IMR-90 (cell line): Measurements from ENCODE around the gene HNRNPAB. TPM values are rescaled to one million over a fixed set of nuclear protein-coding genes. Genes with fewer than 3 reads are reported as not detected.
A peak's percentile ranks its signal among the peaks of the same experiment; 100 is the strongest.

Source experiments
- ATAC-seq: fragments of 200-7000 bp; cut with Tn5 transposase; 2 replicates; pipeline ENCODE4 v1.9.1; 2020; ENCODE audit warnings: low read depth, mild to moderate bottlenecking, moderate library complexity
- BruUV-seq: library from RNA; stranded (reverse); fragments of 400-500 nt; replicated peaks from 2 replicates; lab custom pipeline; 2021; lab: Mats Ljungman, UMichigan
- CTCF ChIA-PET: fragments of 300-600 bp; formaldehyde crosslinking; extraction: SDS; loops from one replicate; lab custom pipeline; 2021; ENCODE audit warnings: antibody characterized with exemption; lab: Yijun Ruan, JAX
- POLR2A ChIA-PET: fragments of 300-600 bp; sonication (Branson Sonifier 250); formaldehyde crosslinking; loops from one replicate; lab custom pipeline; 2022; ENCODE audit warnings: antibody characterized with exemption; ENCODE audit not compliant: unreplicated experiment; lab: Charles Lee
- DNase-seq: peaks from one replicate; pipeline ENCODE4 v3.0.0; 2013
- H2AFZ ChIP-seq: replicated peaks from 2 replicates; pipeline ENCODE3; 2013; ENCODE audit warnings: low read length, mild to moderate bottlenecking; ENCODE audit not compliant: poor library complexity
- H2AK5ac ChIP-seq: 2 replicates; pipeline ENCODE4 v1.6.1; 2013; ENCODE audit warnings: low read depth, low read length, inconsistent platforms
- H2AK9ac ChIP-seq: replicated peaks from 2 replicates; pipeline ENCODE3; 2013; ENCODE audit warnings: mild to moderate bottlenecking, low read depth, low read length, moderate library complexity; ENCODE audit not compliant: poor library complexity
- H2BK120ac ChIP-seq: 2 replicates; pipeline ENCODE4 v1.6.1; 2013; ENCODE audit warnings: low read depth, low read length, inconsistent platforms
- H2BK15ac ChIP-seq: 3 replicates; pipeline ENCODE4 v1.6.1; 2013; ENCODE audit warnings: low read depth, low read length, inconsistent platforms
- H2BK20ac ChIP-seq: 2 replicates; pipeline ENCODE4 v1.6.1; 2013; ENCODE audit warnings: low read depth, mild to moderate bottlenecking, inconsistent platforms, low read length, moderate library complexity
- H2BK5ac ChIP-seq: 2 replicates; pipeline ENCODE4 v1.6.1; 2013; ENCODE audit warnings: mild to moderate bottlenecking, low read depth, low read length, inconsistent platforms; ENCODE audit not compliant: poor library complexity, severe bottlenecking
- H3K14ac ChIP-seq: replicated peaks from 2 replicates; pipeline ENCODE4 v1.6.1; 2013; ENCODE audit warnings: low read depth, low read length, inconsistent platforms
- H3K18ac ChIP-seq: 2 replicates; pipeline ENCODE4 v1.6.1; 2013; ENCODE audit warnings: low read depth, low read length, control low read depth
- H3K23ac ChIP-seq: 2 replicates; pipeline ENCODE4 v1.6.1; 2013; ENCODE audit warnings: low read depth, low read length, inconsistent platforms
- H3K27ac ChIP-seq: 2 replicates; pipeline ENCODE4 v1.5.1; 2013; ENCODE audit warnings: mild to moderate bottlenecking, control low read depth, low read length; ENCODE audit not compliant: insufficient read depth
- H3K27me3 ChIP-seq: 2 replicates; pipeline ENCODE4 v1.6.1; 2013; ENCODE audit warnings: low read length; ENCODE audit not compliant: control insufficient read depth, insufficient read depth
- H3K36me3 ChIP-seq: 2 replicates; pipeline ENCODE4 v1.6.1; 2013; ENCODE audit warnings: low read length, mixed read lengths; ENCODE audit not compliant: control insufficient read depth, insufficient read depth
- H3K4ac ChIP-seq: 2 replicates; pipeline ENCODE4 v1.6.1; 2013; ENCODE audit warnings: low read depth, low read length, inconsistent platforms
- H3K4me1 ChIP-seq: 2 replicates; pipeline ENCODE4 v1.6.1; 2013; ENCODE audit warnings: low read length, mixed read lengths; ENCODE audit not compliant: control insufficient read depth, insufficient read depth
- H3K4me2 ChIP-seq: 2 replicates; pipeline ENCODE4 v1.6.1; 2013; ENCODE audit warnings: low read depth, mild to moderate bottlenecking, control low read depth, low read length, moderate library complexity
- H3K4me3 ChIP-seq: 2 replicates; pipeline ENCODE4 v1.5.1; 2013; ENCODE audit warnings: low read depth, mild to moderate bottlenecking, control low read depth, low read length, moderate library complexity; ENCODE audit not compliant: insufficient read depth
- H3K56ac ChIP-seq: 2 replicates; pipeline ENCODE4 v1.6.1; 2013; ENCODE audit warnings: low read length, inconsistent platforms; ENCODE audit not compliant: insufficient read depth; ENCODE audit errors: extremely low read depth
- H3K79me1 ChIP-seq, 2 experiments: 2 replicates each; pipeline ENCODE4 v1.6.1; 2013; ENCODE audit warnings: low read length in 2 of 2, inconsistent platforms in 1 of 2, low read depth in 1 of 2
- H3K9ac ChIP-seq: 2 replicates; pipeline ENCODE4 v1.6.1; 2013; ENCODE audit warnings: low read depth, low read length, control low read depth
- H3K9me1 ChIP-seq: 2 replicates; pipeline ENCODE4 v1.6.1; 2013; ENCODE audit warnings: low read length, inconsistent platforms; ENCODE audit not compliant: insufficient read depth
- H3K9me3 ChIP-seq: 2 replicates; pipeline ENCODE4 v1.6.1; 2013; ENCODE audit warnings: low read length; ENCODE audit not compliant: control insufficient read depth, insufficient read depth
- H4K20me1 ChIP-seq: 2 replicates; pipeline ENCODE4 v1.6.1; 2013; ENCODE audit warnings: low read length, inconsistent platforms; ENCODE audit not compliant: insufficient read depth
- H4K5ac ChIP-seq: 2 replicates; pipeline ENCODE4 v1.6.1; 2013; ENCODE audit warnings: mild to moderate bottlenecking, low read depth, low read length, control low read depth
- H4K8ac ChIP-seq, 2 experiments: 2 replicates each; pipeline ENCODE4 v1.6.1; 2013; ENCODE audit warnings: low read depth in 2 of 2, low read length in 2 of 2, control low read depth in 1 of 2, inconsistent platforms in 1 of 2
- H4K91ac ChIP-seq: 2 replicates; pipeline ENCODE4 v1.6.1; 2013; ENCODE audit warnings: low read depth, low read length, inconsistent platforms; ENCODE audit not compliant: insufficient read depth
- BHLHE40 ChIP-seq: fragments of 150-350 bp; IDR thresholded peaks from 2 replicates; pipeline ENCODE4 v1.6.1; 2016; ENCODE audit warnings: mild to moderate bottlenecking, low read depth, low read length
- CHD1 ChIP-seq: IDR thresholded peaks from 2 replicates; pipeline ENCODE4 v1.6.1; 2012; ENCODE audit warnings: low read depth, low read length, improper control_type of control experiment
- NFE2L2 ChIP-seq: fragments of 150-350 bp; IDR thresholded peaks from 2 replicates; pipeline ENCODE4 v1.6.1; 2016; ENCODE audit warnings: low read depth, mild to moderate bottlenecking, low read length
- WGBS, 2 experiments: methylation state at CpG; one replicate each; pipeline versions ENCODE4 v1.1.5 to v1.1.7; 2013; ENCODE audit warnings: missing lambda C conversion rate in 2 of 2; ENCODE audit not compliant: insufficient read length in 1 of 2; ENCODE audit errors: extremely low coverage in 2 of 2; 5-methylcytosine and 5-hydroxymethylcytosine counted together
- dilution Hi-C: fragments of 300-500 bp; cut with HindIII; formaldehyde crosslinking; loops from one replicate; pipeline ENCODE4 v1.14.3; 2018; ENCODE audit warnings: low sequenced_read_pairs; ENCODE audit not compliant: unreplicated experiment
- in situ Hi-C: fragments of 300-500 bp; cut with MboI; formaldehyde crosslinking; loops from 3 replicates; pipeline ENCODE4 v1.14.3; 2019; ENCODE audit warnings: low sequenced_read_pairs, inconsistent platforms, mixed read lengths
- intact Hi-C: fragments of 100-400 bp; cut with micrococcal nuclease; formaldehyde crosslinking; loops from 2 replicates; pipeline ENCODE4 v1.10.0; 2022
- polyA plus RNA-seq, 3 experiments: library from polyadenylated mRNA; depleted of rRNA; stranded (reverse); fragments of >200 nt; gene quantifications; 2 replicates each; pipeline ENCODE4 v1.2.3, GENCODE V29; 2012; ENCODE audit warnings: low replicate concordance in 1 of 3
- total RNA-seq: library from RNA; depleted of rRNA; stranded (reverse); fragments of >200 nt; gene quantifications from 2 replicates; pipeline ENCODE4 v1.2.3, GENCODE V29; 2012

HNRNPAB gene
- total and polyA plus RNA-seq, 2 of the 4 experiments (the other 2 are of a cell fraction): 32.1 to 128 TPM

DNA sequence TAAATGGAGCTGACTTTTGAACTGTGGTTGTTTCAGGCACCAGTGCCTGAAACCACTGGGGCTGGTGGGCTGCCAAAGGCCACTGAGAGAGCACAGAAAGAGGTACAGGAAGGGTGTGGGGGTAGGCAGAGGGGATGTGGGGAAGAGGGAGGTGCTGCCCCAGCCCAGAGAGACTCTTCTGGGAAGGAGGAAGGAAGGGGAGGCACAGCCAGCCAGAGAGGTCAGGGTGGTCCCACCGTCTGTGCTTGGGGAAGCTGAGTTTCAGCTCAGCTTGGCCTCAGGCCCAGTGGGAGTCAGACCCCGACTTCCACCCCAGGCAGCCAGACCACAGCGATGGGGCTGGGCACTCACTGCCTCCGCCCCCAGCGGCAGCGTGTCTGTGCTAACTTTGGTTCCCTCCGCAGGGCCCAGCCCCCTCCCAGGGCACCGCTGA lies 36.9 kb downstream of the HNRNPAB start:
- no peaks in the 10 kb centered on the region for H3K36me3 ChIP-seq
- no peak overlapping the region for H3K18ac ChIP-seq
- H3K9me3 ChIP-seq: no peaks in the 10 kb centered on the region
- no peak overlapping the region for H3K4me2 ChIP-seq
- no peak overlapping the region for H3K9ac ChIP-seq
- no peak overlapping the region for H2BK15ac ChIP-seq
- H2AK5ac ChIP-seq: no peak overlapping the region
- peaks cover 2% of the 10 kb centered on the region; the same call in 1 of the 2 replicates for H3K4me1 ChIP-seq
- H4K8ac ChIP-seq: no peak overlapping the region
- dilution Hi-C loops (no loop called here), intact Hi-C loops (no loop called here), in situ Hi-C loops (no loop called here)
- peak overlapping the region; percentile 21 for H2AFZ ChIP-seq
- H3K27me3 ChIP-seq: no peaks in the 10 kb centered on the region
- no peak overlapping the region for H3K27ac ChIP-seq
- ATAC-seq: no peak
- no peak overlapping the region for H3K56ac ChIP-seq
- POLR2A ChIA-PET: no interaction called here
- H3K4ac ChIP-seq: no peak overlapping the region
- H2AK9ac ChIP-seq: no peak overlapping the region
- H2BK5ac ChIP-seq: no peak overlapping the region
- no peaks in the 10 kb centered on the region for H4K20me1 ChIP-seq
- no peaks in the 10 kb centered on the region for H3K79me1 ChIP-seq
- H2BK120ac ChIP-seq: no peak overlapping the region
- WGBS, 2 experiments: 45% methylated on average over 4 of the region's 8 CpGs; no CpG with 5 or more reads in 1 of the 2 experiments
- no peak overlapping the region for H3K14ac ChIP-seq
- H3K9me1 ChIP-seq: no peaks in the 10 kb centered on the region
- BruUV-seq: no TSS peak
- no peak for DNase-seq
- H4K91ac ChIP-seq: no peak overlapping the region
- H3K23ac ChIP-seq: no peak overlapping the region
- H3K4me3 ChIP-seq: no peak overlapping the region
- no peak overlapping the region for H2BK20ac ChIP-seq
- CTCF ChIA-PET: no interaction called here
- no peak for TF ChIP-seq NFE2L2
- TF ChIP-seq BHLHE40: no peak
- TF ChIP-seq CHD1: no peak
- no peak overlapping the region for H4K5ac ChIP-seq
